ENCODE measurements around the gene SMPDL3A. TPM values are rescaled to one million over a fixed set of nuclear protein-coding genes. Genes with fewer than 3 reads are reported as not detected.

Gene SMPDL3A
- total RNA-seq, 1 donor from 2014 or later, result 7.4 TPM

GRCh38 chr6:122788208-122788607, 850 bp upstream of the SMPDL3A start:
- H3K27me3 ChIP-seq (ENCODE audit: control insufficient read depth, insufficient read depth, low read length), result no peaks in the 10 kb centered on the region
- H3K4me3 ChIP-seq (ENCODE audit: low read depth, low read length), result no peak overlapping the region
- no peak for TF ChIP-seq CTCF (IDR thresholded peaks at IDR 0.05; ENCODE audit: insufficient read depth, low read length, severe bottlenecking)
- DNase-seq (ENCODE audit: low read depth), result no peak
- FAIRE-seq, result no peak
- H3K36me3 ChIP-seq (ENCODE audit: control insufficient read depth, insufficient read depth, low read length), result no peaks in the 10 kb centered on the region

- no peak for DNase-seq (ENCODE audit: low read depth)
- no peak for TF ChIP-seq CTCF (IDR thresholded peaks at IDR 0.05; ENCODE audit: insufficient read depth, low read length, severe bottlenecking)
- FAIRE-seq, result peak; percentile 93
These were observed 336 bp upstream of the SMPDL3A start for GRCh38 chr6:122788663-122789181.

GRCh38 chr6:122790028-122790422, 967 bp downstream of the SMPDL3A start:
- Histone ChIP-seq H3K27me3 (ENCODE audit: control insufficient read depth, insufficient read depth, low read length) (no peaks in the 10 kb centered on the region), H3K4me3 (ENCODE audit: low read depth, low read length) (peak overlapping the region; percentile 59), H3K36me3 (ENCODE audit: control insufficient read depth, insufficient read depth, low read length) (no peaks in the 10 kb centered on the region)
- FAIRE-seq, result no peak
- TF ChIP-seq CTCF (IDR thresholded peaks at IDR 0.05; ENCODE audit: insufficient read depth, low read length, severe bottlenecking), result no peak
- DNase-seq (ENCODE audit: low read depth), result no peak

More at GRCh38 chr6:122788663-122789181, 336 bp upstream of the SMPDL3A start:
- Histone ChIP-seq H3K27me3 (ENCODE audit: control insufficient read depth, insufficient read depth, low read length) (no peaks in the 10 kb centered on the region), H3K4me3 (ENCODE audit: low read depth, low read length) (peak overlapping the region; percentile 59), H3K36me3 (ENCODE audit: control insufficient read depth, insufficient read depth, low read length) (no peaks in the 10 kb centered on the region)

- DNase-seq (ENCODE audit: low read depth), result peak; percentile 24
- peak; percentile 1 for TF ChIP-seq CTCF (IDR thresholded peaks at IDR 0.05; ENCODE audit: insufficient read depth, low read length, severe bottlenecking)
- no peaks in the 10 kb centered on the region for H3K27me3 ChIP-seq (ENCODE audit: control insufficient read depth, insufficient read depth, low read length)
- H3K4me3 ChIP-seq (ENCODE audit: low read depth, low read length), result peak overlapping the region; percentile 59
- FAIRE-seq, result no peak
- H3K36me3 ChIP-seq (ENCODE audit: control insufficient read depth, insufficient read depth, low read length), result no peaks in the 10 kb centered on the region
These were observed 1.6 kb downstream of the SMPDL3A start for GRCh38 chr6:122790423-122791309.

GRCh38 chr6:122791310-122791679, 2.2 kb downstream of the SMPDL3A start:
- Histone ChIP-seq H3K27me3 (ENCODE audit: control insufficient read depth, insufficient read depth, low read length) (no peaks in the 10 kb centered on the region), H3K36me3 (ENCODE audit: control insufficient read depth, insufficient read depth, low read length) (no peaks in the 10 kb centered on the region), H3K4me3 (ENCODE audit: low read depth, low read length) (no peak overlapping the region)
- TF ChIP-seq CTCF (IDR thresholded peaks at IDR 0.05; ENCODE audit: insufficient read depth, low read length, severe bottlenecking), result no peak
- no peak for DNase-seq (ENCODE audit: low read depth)
- no peak for FAIRE-seq

Data from bronchial epithelial cell (primary cell).